Measurements from ENCODE around the gene GPR183.
A peak's percentile ranks its signal among the peaks of the same experiment; 100 is the strongest.

Gene GPR183

DNA sequence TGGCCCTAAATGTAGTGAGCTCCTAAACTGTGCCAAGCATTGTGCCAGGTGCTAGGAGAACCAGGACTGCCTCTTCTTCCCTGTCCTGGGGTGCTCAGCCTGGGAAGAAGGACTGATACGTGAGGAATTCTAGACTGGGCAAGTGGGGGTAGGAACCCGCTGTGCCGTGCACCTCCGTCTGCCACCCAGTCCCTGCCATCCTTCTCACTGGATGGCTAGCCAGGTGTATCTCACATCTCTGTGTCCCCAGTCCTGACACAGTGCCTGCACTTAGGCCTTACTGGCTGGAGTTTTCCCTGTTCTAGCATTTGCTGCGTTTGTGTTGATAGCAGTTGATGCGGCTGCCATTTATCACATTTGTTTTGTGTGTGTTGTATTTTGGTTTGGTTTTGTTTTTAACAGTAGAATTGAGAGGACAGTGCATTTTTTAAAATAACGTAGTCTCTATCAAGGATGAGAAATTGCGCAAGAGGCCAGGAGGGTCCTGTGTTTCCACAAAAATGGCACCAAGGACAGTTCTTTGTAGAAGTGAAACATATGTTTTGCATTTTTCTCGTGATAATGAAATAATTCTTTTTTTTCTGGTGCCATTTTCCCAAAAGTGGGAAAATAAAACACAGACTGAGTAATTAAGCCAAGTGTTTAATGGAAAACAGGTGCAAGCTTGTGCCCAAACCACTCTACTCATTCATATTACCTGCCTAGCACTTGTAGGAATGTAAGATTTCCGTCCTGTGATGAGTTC, 4.7 kb upstream of the GPR183 start (continued):
- no peak for TF ChIP-seq ZNF423 (tag by site-specific recombination; IDR thresholded peaks at IDR 0.05)

DNA sequence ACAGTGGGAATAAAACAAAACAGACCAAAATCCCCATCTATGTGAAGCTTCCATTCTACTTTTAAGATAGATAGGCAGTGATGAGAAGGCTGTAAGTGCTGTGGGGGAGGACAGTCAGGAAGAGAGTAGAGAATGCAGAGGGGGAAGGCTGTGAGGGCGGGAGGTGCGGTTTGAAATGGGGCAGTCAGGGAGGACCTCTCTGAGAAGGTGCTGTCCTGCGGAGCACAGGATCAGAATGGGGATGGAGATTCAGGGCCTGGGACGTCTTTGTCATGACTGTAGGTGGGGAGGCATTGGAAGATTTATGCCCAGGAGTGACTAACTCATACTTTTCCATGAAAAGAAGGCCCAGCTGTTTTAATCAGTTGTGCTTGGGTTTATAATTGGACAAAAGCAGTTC, 3.9 kb upstream of the GPR183 start:
- Histone ChIP-seq H3K9me3 (ENCODE audit: control insufficient read depth, insufficient read depth, low read depth, low read length) (no peaks in the 10 kb centered on the region), H3K4me1 (ENCODE audit: control insufficient read depth, insufficient read depth, low read length) (peaks cover 17% of the 10 kb centered on the region), H3K36me3 (ENCODE audit: control insufficient read depth in 2 of 2, insufficient read depth in 1 of 2, low read length in 2 of 2) (no peaks in the 10 kb centered on the region), H3K4me3 (ENCODE audit: low read depth, low read length) (no peak overlapping the region), H3K27ac (ENCODE audit: extremely low read depth, low read depth, low read length) (no peak overlapping the region)
- POLR2A ChIA-PET, result no interaction called here
- TF ChIP-seq EGR2 (tag by site-specific recombination; IDR thresholded peaks at IDR 0.05; ENCODE audit: low read depth) (0 out of 2 replicates have a peak, but pooled peaks have one; percentile 21), ZNF792 (tag by site-specific recombination; IDR thresholded peaks at IDR 0.05) (no peak), ZNF837 (tag by site-specific recombination; IDR thresholded peaks at IDR 0.05) (no peak), ZNF2 (tag by site-specific recombination; IDR thresholded peaks at IDR 0.05) (no peak), ZNF202 (tag by site-specific recombination; IDR thresholded peaks at IDR 0.05; ENCODE audit: borderline replicate concordance) (no peak), BCL6B (tag by site-specific recombination; IDR thresholded peaks at IDR 0.05) (no peak), ZNF404 (tag by site-specific recombination; IDR thresholded peaks at IDR 0.05) (no peak)
- TF ChIP-seq, protein P1, sequence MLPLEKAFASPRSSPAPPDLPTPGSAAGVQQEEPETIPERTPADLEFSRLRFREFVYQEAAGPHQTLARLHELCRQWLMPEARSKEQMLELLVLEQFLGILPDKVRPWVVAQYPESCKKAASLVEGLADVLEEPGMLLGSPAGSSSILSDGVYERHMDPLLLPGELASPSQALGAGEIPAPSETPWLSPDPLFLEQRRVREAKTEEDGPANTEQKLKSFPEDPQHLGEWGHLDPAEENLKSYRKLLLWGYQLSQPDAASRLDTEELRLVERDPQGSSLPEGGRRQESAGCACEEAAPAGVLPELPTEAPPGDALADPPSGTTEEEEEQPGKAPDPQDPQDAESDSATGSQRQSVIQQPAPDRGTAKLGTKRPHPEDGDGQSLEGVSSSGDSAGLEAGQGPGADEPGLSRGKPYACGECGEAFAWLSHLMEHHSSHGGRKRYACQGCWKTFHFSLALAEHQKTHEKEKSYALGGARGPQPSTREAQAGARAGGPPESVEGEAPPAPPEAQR (tag by site-specific recombination; IDR thresholded peaks at IDR 0.05), result no peak
- CTCF ChIA-PET, result no interaction called here

- no peaks in the 10 kb centered on the region for H3K36me3 ChIP-seq (ENCODE audit: control insufficient read depth in 2 of 2, insufficient read depth in 1 of 2, low read length in 2 of 2)
- POLR2A ChIA-PET, result no interaction called here
- H3K4me3 ChIP-seq (ENCODE audit: low read depth, low read length), result no peak overlapping the region
- CTCF ChIA-PET, result no interaction called here
- H3K9me3 ChIP-seq (ENCODE audit: control insufficient read depth, insufficient read depth, low read depth, low read length), result no peaks in the 10 kb centered on the region
- H3K4me1 ChIP-seq (ENCODE audit: control insufficient read depth, insufficient read depth, low read length), result peaks cover 19% of the 10 kb centered on the region
- H3K27ac ChIP-seq (ENCODE audit: extremely low read depth, low read depth, low read length), result no peak overlapping the region
- TF ChIP-seq ZNF157 (tag by site-specific recombination; IDR thresholded peaks at IDR 0.05) (no peak), RBAK (tag by site-specific recombination; IDR thresholded peaks at IDR 0.05) (no peak), ZNF292 (tag by site-specific recombination; IDR thresholded peaks at IDR 0.05; ENCODE audit: borderline replicate concordance, low read depth) (no peak), ZNF561 (tag by site-specific recombination; IDR thresholded peaks at IDR 0.05; ENCODE audit: borderline replicate concordance) (no peak)
- TF ChIP-seq, protein P2, sequence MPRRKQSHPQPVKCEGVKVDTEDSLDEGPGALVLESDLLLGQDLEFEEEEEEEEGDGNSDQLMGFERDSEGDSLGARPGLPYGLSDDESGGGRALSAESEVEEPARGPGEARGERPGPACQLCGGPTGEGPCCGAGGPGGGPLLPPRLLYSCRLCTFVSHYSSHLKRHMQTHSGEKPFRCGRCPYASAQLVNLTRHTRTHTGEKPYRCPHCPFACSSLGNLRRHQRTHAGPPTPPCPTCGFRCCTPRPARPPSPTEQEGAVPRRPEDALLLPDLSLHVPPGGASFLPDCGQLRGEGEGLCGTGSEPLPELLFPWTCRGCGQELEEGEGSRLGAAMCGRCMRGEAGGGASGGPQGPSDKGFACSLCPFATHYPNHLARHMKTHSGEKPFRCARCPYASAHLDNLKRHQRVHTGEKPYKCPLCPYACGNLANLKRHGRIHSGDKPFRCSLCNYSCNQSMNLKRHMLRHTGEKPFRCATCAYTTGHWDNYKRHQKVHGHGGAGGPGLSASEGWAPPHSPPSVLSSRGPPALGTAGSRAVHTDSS (tag by site-specific recombination; IDR thresholded peaks at IDR 0.05), result no peak
Observed at GRCh38 chr13:99310382-99311031, 3.3 kb upstream of the GPR183 start.

- H3K9me3 ChIP-seq (ENCODE audit: control insufficient read depth, insufficient read depth, low read depth, low read length), result no peaks in the 10 kb centered on the region
- H3K27ac ChIP-seq (ENCODE audit: extremely low read depth, low read depth, low read length), result no peak overlapping the region
- POLR2A ChIA-PET, result no interaction called here
- CTCF ChIA-PET, result no interaction called here
- no peaks in the 10 kb centered on the region for H3K36me3 ChIP-seq (ENCODE audit: control insufficient read depth in 2 of 2, insufficient read depth in 1 of 2, low read length in 2 of 2)
- H3K4me1 ChIP-seq (ENCODE audit: control insufficient read depth, insufficient read depth, low read length), result peaks cover 19% of the 10 kb centered on the region
- H3K4me3 ChIP-seq (ENCODE audit: low read depth, low read length), result no peak overlapping the region
- TF ChIP-seq ZNF621 (tag by site-specific recombination; IDR thresholded peaks at IDR 0.05) (no peak), OSR2 (tag by site-specific recombination; IDR thresholded peaks at IDR 0.05) (no peak), ZSCAN23 (tag by site-specific recombination; IDR thresholded peaks at IDR 0.05) (no peak), ZNF555 (tag by site-specific recombination; conservative IDR thresholded peaks at IDR 0.05) (no peak), ZNF626 (tag by site-specific recombination; IDR thresholded peaks at IDR 0.05) (no peak), ZNF664 (tag by site-specific recombination; IDR thresholded peaks at IDR 0.05) (peak; percentile 75), ZNF426 (tag by site-specific recombination; IDR thresholded peaks at IDR 0.05) (no peak), ZNF548 (tag by site-specific recombination; IDR thresholded peaks at IDR 0.05) (no peak), ZNF560 (tag by site-specific recombination; IDR thresholded peaks at IDR 0.05; ENCODE audit: borderline replicate concordance) (no peak)
- TF ChIP-seq, protein P3, sequence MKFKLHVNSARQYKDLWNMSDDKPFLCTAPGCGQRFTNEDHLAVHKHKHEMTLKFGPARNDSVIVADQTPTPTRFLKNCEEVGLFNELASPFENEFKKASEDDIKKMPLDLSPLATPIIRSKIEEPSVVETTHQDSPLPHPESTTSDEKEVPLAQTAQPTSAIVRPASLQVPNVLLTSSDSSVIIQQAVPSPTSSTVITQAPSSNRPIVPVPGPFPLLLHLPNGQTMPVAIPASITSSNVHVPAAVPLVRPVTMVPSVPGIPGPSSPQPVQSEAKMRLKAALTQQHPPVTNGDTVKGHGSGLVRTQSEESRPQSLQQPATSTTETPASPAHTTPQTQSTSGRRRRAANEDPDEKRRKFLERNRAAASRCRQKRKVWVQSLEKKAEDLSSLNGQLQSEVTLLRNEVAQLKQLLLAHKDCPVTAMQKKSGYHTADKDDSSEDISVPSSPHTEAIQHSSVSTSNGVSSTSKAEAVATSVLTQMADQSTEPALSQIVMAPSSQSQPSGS (tag by site-specific recombination; IDR thresholded peaks at IDR 0.05; ENCODE audit: low read depth), result 0 out of 2 replicates have a peak, but pooled peaks have one; percentile 41
Observed at GRCh38 chr13:99308471-99309087, 1.4 kb upstream of the GPR183 start.
